IPS DF 6.9 (cell line): ENCODE results near the gene RNU6-9.
A peak's percentile ranks its signal among the peaks of the same experiment; 100 is the strongest.

Experiments
- DNase-seq: peaks from one replicate; pipeline ENCODE4 v3.0.0-alpha.2; 2013; ENCODE audit warnings: low read depth, low spot score
- H3K27ac ChIP-seq: one replicate; pipeline ENCODE4 v1.5.1; 2013; ENCODE audit warnings: low read length, control low read depth
- H3K27me3 ChIP-seq: 2 replicates; pipeline ENCODE4 v1.6.1; 2013; ENCODE audit warnings: mild to moderate bottlenecking, low read length; ENCODE audit not compliant: control insufficient read depth, insufficient read depth
- H3K36me3 ChIP-seq: 2 replicates; pipeline ENCODE4 v1.6.1; 2013; ENCODE audit warnings: low read length; ENCODE audit not compliant: control insufficient read depth, insufficient read depth
- H3K4me1 ChIP-seq: 2 replicates; pipeline ENCODE4 v1.6.1; 2013; ENCODE audit warnings: low read length; ENCODE audit not compliant: control insufficient read depth, insufficient read depth
- H3K4me3 ChIP-seq: 2 replicates; pipeline ENCODE4 v1.5.1; 2013; ENCODE audit warnings: mild to moderate bottlenecking, low read length
- H3K9me3 ChIP-seq: 2 replicates; pipeline ENCODE4 v1.6.1; 2013; ENCODE audit warnings: low read length, inconsistent platforms; ENCODE audit not compliant: control insufficient read depth, insufficient read depth
- WGBS: extraction: QIAGEN DNeasy Blood & Tissue Kit; methylation state at CpG from one replicate; pipeline ENCODE4 v1.1.7; 2013; ENCODE audit warnings: mixed read lengths, missing lambda C conversion rate; ENCODE audit not compliant: insufficient read length, insufficient coverage; 5-methylcytosine and 5-hydroxymethylcytosine counted together

RNU6-9 gene

GRCh38 chr19:900302-901111, 7.2 kb downstream of the RNU6-9 start:
- no peak overlapping the region for H3K4me3 ChIP-seq
- H3K4me1 ChIP-seq, result peaks cover 4% of the 10 kb centered on the region; the same call in 1 of the 2 replicates
- no CpG with 5 or more reads among the region's 30 CpGs for WGBS
- DNase-seq, result no peak
- H3K27ac ChIP-seq, result no peak overlapping the region
- H3K9me3 ChIP-seq, result no peaks in the 10 kb centered on the region
- H3K36me3 ChIP-seq, result peaks cover 3% of the 10 kb centered on the region; the same call in 1 of the 2 replicates
- H3K27me3 ChIP-seq, result no peaks in the 10 kb centered on the region

GRCh38 chr19:901216-902092, 8.2 kb downstream of the RNU6-9 start:
- H3K36me3 ChIP-seq, result peaks cover 3% of the 10 kb centered on the region; the same call in 1 of the 2 replicates
- no peak overlapping the region for H3K27ac ChIP-seq
- no peaks in the 10 kb centered on the region for H3K9me3 ChIP-seq
- no peak overlapping the region for H3K4me3 ChIP-seq
- DNase-seq, result no peak
- H3K27me3 ChIP-seq, result no peaks in the 10 kb centered on the region
- H3K4me1 ChIP-seq, result peaks cover 4% of the 10 kb centered on the region; the same call in 1 of the 2 replicates
- WGBS, result no CpG with 5 or more reads among the region's 27 CpGs

- no peak for DNase-seq
- peaks cover 4% of the 10 kb centered on the region; the same call in 1 of the 2 replicates for H3K4me1 ChIP-seq
- H3K36me3 ChIP-seq, result peaks cover 3% of the 10 kb centered on the region; the same call in 1 of the 2 replicates
- no peak overlapping the region for H3K4me3 ChIP-seq
- no peaks in the 10 kb centered on the region for H3K9me3 ChIP-seq
- WGBS, result no CpG with 5 or more reads among the region's 7 CpGs
- no peak overlapping the region for H3K27ac ChIP-seq
- no peaks in the 10 kb centered on the region for H3K27me3 ChIP-seq
Measured at GRCh38 chr19:902093-902370, 8.7 kb downstream of the RNU6-9 start.

- WGBS, result no CpG with 5 or more reads among the region's 14 CpGs
- DNase-seq, result no peak
- H3K9me3 ChIP-seq, result no peaks in the 10 kb centered on the region
- H3K36me3 ChIP-seq, result peaks cover 3% of the 10 kb centered on the region; the same call in 1 of the 2 replicates
- no peak overlapping the region for H3K27ac ChIP-seq
- H3K4me3 ChIP-seq, result no peak overlapping the region
- H3K4me1 ChIP-seq, result peaks cover 4% of the 10 kb centered on the region; the same call in 1 of the 2 replicates
- H3K27me3 ChIP-seq, result no peaks in the 10 kb centered on the region
Measured at GRCh38 chr19:902446-903226, 9.4 kb downstream of the RNU6-9 start.

GRCh38 chr19:903266-903797, 10.0 kb downstream of the RNU6-9 start:
- Histone ChIP-seq H3K9me3 (no peaks in the 10 kb centered on the region), H3K4me3 (no peak overlapping the region), H3K27ac (no peak overlapping the region), H3K27me3 (no peaks in the 10 kb centered on the region), H3K36me3 (peaks cover 3% of the 10 kb centered on the region; the same call in 1 of the 2 replicates), H3K4me1 (peaks cover 4% of the 10 kb centered on the region; the same call in 1 of the 2 replicates)
- no CpG with 5 or more reads among the region's 32 CpGs for WGBS
- DNase-seq, result no peak

GRCh38 chr19:904545-904944, 11.3 kb downstream of the RNU6-9 start:
- no peak for DNase-seq
- H3K9me3 ChIP-seq, result no peaks in the 10 kb centered on the region
- no CpG with 5 or more reads among the region's 8 CpGs for WGBS

GRCh38 chr19:906480-906879, 13.2 kb downstream of the RNU6-9 start:
- no peak for DNase-seq
- no peaks in the 10 kb centered on the region for H3K27me3 ChIP-seq
- no peaks in the 10 kb centered on the region for H3K36me3 ChIP-seq
- no CpG with 5 or more reads among the region's 7 CpGs for WGBS
- H3K4me3 ChIP-seq, result no peak overlapping the region
- H3K4me1 ChIP-seq, result peaks cover 2% of the 10 kb centered on the region; the same call in 1 of the 2 replicates
- H3K9me3 ChIP-seq, result no peaks in the 10 kb centered on the region
- H3K27ac ChIP-seq, result no peak overlapping the region

More at GRCh38 chr19:904545-904944, 11.3 kb downstream of the RNU6-9 start:
- peaks cover 5% of the 10 kb centered on the region for H3K4me1 ChIP-seq
- H3K27me3 ChIP-seq, result no peaks in the 10 kb centered on the region
- no peak overlapping the region for H3K4me3 ChIP-seq
- H3K36me3 ChIP-seq, result no peaks in the 10 kb centered on the region; the same call in 1 of the 2 replicates
- no peak overlapping the region for H3K27ac ChIP-seq

- no peaks in the 10 kb centered on the region for H3K9me3 ChIP-seq
- WGBS, result no CpG with 5 or more reads among the region's 14 CpGs
- H3K27me3 ChIP-seq, result no peaks in the 10 kb centered on the region
- DNase-seq, result no peak
- H3K4me3 ChIP-seq, result no peak overlapping the region
- no peak overlapping the region for H3K27ac ChIP-seq
- H3K4me1 ChIP-seq, result peaks cover 2% of the 10 kb centered on the region; the same call in 1 of the 2 replicates
- H3K36me3 ChIP-seq, result no peaks in the 10 kb centered on the region
Measured at GRCh38 chr19:907183-907853, 14.0 kb downstream of the RNU6-9 start.

GRCh38 chr19:911197-912033, 18.1 kb downstream of the RNU6-9 start:
- Histone ChIP-seq H3K27ac (no peak overlapping the region), H3K27me3 (peaks cover 2% of the 10 kb centered on the region; the same call in 1 of the 2 replicates), H3K9me3 (no peaks in the 10 kb centered on the region), H3K4me3 (peak overlapping the region; percentile 31; the same call in 1 of the 2 replicates), H3K36me3 (no peaks in the 10 kb centered on the region), H3K4me1 (peaks cover 2% of the 10 kb centered on the region)
- no peak for DNase-seq
- WGBS, result no CpG with 5 or more reads among the region's 54 CpGs
